Left cardiac atrium (tissue), 4 donors: ENCODE data around the gene ASCL5. TPM values are rescaled to one million over a fixed set of nuclear protein-coding genes. Genes with fewer than 3 reads are reported as not detected.

Source experiments
- ATAC-seq, 2 donors: fragments of 200-7000 bp; cut with Tn5 transposase; one replicate each; pipeline ENCODE4 v1.9.1; 2020; ENCODE audit warnings: mild to moderate bottlenecking in 2 of 2, moderate library complexity in 2 of 2
- DNase-seq: peaks from one replicate; pipeline ENCODE4 v3.0.0-alpha.2; 2020
- intact Hi-C, 2 donors: fragments of 100-400 bp; cut with DNase I; formaldehyde crosslinking; loops; one replicate each; pipeline versions ENCODE4 v1.14.1 to v1.15.1; 2022 to 2023
- total RNA-seq, 2 donors: library from RNA; stranded (reverse); fragmentation: NEBNext Ultra II Directional; extraction: Animal tissue kit (Norgen Biotek cat#: 25700); gene quantifications; one replicate each; pipeline ENCODE4 v1.2.1, GENCODE V29; 2021
- donor health status: DM: no; HTN: yes; CAD: no.
- donor health status: DM: no; HTN: yes; CAD: no; lungs with severe emphysema.
- donor health status: DM: yes; HTN: yes; CAD: no.
- donor health status: Dilated cardiomyopathy.

ASCL5 gene
- total RNA-seq, 2 donors from 2014 or later: not detected

- intact Hi-C loops: no loop called here
- ATAC-seq: no peak
- DNase-seq: no peak
Observed at GRCh38 chr1:201139306-201139705, 12.3 kb upstream of the ASCL5 start.

DNA sequence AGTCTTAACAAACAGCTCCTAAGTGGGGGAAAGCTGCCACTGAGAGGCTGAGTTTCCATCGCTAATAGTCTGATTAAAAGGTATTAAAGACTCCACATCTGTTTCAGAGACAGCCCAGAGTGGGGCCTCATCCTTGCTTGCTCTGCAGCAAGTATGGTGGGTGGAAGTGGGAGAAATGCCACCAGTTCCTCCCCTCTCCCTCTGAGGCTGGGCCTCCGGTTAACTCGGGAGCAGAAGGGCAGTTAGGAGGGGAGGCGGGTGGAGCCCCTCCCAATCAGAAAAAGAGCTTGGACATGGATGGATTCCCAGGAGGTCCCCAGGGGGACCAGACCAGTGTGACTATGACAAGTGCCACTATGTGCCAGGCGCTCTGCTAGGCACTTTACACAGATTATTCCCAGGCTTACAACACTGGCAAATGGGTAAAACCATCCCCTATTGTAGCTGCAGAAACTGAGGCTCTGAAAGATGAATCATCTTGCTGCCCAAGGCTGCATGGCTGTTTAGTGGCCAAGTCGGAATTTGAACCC lies 11.4 kb upstream of the ASCL5 start:
- intact Hi-C loops: no loop called here
- ATAC-seq (no peak), DNase-seq (no peak)

DNA sequence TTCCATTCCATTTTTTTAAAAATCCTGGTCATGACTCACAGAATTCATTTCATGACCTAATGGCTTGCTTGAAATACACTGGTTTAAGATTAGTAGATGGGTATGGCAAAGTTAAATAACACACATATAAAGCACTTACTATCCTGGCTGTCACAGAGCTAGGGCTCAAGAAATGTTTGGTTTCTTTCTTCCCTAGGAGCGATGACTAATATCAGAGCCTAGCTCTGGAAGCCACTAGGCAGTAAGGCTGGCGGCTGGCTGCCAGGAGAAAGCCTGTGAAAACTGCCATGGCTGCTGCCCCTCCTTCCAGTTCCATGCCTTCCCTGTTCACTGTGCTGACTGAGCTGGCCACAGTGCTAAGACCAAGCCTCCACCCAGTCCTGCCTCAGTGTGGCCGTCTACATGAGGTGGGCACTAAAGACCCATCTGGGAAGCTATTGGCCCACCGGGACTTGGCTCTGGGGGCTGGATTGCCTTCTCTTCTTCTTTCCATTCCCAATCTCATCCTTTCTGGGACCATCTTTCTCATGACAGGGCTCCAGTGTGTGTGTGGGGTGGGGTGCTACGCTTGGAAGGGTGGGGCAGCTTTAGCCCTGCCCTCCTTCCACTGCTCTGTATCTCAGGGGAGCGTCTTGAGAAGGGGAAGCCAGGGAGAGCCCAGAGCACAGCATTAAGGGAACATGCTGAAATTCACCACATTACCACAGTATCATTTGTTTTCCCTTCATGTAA lies 10.8 kb upstream of the ASCL5 start:
- peak; percentile 72 to 75 for ATAC-seq
- DNase-seq: peak; percentile 74

DNA sequence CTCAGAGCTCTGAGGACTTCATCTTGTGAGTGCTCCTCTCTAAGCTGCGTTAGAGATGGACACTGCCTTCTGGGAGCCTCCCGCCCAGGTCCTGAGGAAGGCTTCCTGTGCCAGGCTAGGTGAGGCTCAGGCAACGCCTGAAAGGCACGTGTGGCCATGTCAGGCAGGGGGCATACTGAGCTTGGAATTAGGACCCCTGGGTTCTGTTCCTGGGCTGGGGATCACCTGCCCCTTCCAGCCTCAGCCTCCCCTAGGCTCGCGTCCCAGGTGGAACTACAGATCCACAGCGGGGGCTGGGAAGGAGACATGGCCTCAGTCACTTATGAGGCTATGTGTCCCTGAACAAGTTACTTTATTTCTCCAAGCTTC lies 10.0 kb upstream of the ASCL5 start:
- intact Hi-C loops: no loop called here
- ATAC-seq: no peak
- no peak for DNase-seq

More for the DNA sequence above, 10.8 kb upstream of the ASCL5 start:
- intact Hi-C loops: no loop called here

DNA sequence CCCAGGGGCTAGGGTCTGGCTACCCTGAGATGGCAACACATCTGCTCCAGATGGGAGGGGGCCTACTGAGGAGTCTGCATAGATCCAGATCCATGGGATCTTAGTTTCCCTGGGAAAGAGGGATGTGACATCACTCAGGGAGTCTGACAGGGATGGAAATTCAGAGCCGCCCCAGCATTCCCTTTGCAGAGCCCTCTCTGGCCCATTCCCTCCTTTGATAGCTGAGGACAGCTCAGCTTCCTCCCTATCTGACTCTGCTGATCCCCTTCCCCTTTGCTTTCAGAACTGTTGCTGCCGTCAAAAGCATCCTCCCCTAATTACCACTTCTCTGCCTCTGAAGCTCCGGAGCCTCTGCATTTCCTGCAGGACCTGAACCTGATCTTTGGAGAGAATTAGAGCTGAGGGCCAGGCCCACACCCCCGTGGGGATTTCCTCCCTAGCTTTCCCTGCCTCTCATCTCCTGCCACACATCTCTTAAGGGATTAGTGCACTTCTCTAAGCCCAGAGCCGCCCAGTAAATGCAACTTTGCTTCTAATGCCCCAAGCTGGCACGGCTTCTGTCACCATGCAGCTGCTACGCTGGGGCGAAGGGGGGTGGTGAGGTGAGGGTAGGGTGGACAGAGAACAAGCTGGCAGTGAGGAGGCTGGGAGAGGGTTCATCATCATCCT lies 9.5 kb upstream of the ASCL5 start:
- intact Hi-C loops: no loop called here
- DNase-seq (no peak), ATAC-seq (no peak)

DNA sequence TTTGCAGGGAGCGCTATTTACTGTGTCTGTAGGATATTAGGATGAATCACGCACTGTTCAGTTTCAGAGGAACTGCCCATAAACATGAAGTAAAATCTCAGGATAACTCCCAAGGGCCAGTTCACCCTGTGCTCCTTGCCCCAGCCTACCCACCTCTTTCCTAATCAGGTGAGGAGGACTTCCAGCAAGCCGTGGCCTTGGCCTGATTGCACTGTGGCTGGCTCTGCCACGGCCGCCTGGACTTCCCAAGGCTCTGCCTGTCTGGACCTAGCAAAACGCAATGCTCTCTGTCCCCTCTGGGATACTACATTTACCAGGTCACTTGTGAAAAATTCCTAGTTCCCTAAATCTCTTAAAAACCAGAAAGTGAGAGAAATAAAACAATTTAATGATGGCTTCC lies 7.4 kb upstream of the ASCL5 start:
- no peak for DNase-seq
- intact Hi-C loops: no loop called here
- ATAC-seq: no peak

- intact Hi-C loops: no loop called here
- DNase-seq: no peak
Observed at GRCh38 chr1:201131398-201131797, 4.4 kb upstream of the ASCL5 start.

DNA sequence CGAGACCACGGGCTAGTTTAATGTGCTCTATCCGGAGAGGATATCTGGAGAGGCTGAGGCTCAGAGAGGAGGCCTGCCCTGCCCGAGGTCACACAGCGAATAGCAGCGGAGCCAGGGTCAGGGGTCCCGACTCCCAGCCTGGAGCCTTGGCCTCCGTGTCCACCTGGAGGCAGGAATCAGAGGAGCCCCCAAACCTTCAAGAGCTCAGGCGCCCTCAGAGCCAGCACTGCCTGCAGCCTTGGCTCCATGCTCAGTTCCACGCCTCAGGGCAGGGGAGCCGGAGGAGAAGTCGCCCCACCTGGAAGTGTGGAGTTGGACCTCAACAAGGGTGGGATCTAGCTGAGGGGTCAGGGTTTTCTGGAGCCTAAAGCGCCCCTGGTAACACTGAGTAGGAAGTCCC lies 2.0 kb upstream of the ASCL5 start:
- ATAC-seq (no peak), DNase-seq (no peak)
- intact Hi-C loops: no loop called here

More at GRCh38 chr1:201131398-201131797, 4.4 kb upstream of the ASCL5 start:
- ATAC-seq: no peak

DNA sequence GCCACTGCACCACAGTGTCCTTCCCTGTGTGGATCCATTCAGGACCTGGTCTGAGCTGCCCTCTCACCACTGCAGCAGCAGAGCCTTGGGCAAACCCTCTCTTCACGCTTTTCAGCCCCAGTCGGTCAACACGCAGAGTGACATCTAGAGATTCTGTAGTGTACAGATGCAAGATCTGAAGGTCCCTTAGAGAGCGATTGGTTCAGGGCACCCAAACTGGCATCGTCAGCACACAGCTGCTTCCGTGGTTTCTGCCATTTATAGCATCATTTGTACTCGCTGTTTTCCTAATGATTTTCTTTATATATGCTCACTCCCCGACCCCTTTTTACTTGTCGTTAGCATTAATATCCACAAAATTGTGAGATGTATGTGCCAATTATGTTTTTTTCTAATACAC lies 1.5 kb upstream of the ASCL5 start:
- no peak for ATAC-seq
- DNase-seq: no peak
- intact Hi-C loops: no loop called here

GRCh38 chr1:201127755-201128455 lies 921 bp upstream of the ASCL5 start:
- ATAC-seq (no peak), DNase-seq (no peak)
- intact Hi-C loops: no loop called here

DNA sequence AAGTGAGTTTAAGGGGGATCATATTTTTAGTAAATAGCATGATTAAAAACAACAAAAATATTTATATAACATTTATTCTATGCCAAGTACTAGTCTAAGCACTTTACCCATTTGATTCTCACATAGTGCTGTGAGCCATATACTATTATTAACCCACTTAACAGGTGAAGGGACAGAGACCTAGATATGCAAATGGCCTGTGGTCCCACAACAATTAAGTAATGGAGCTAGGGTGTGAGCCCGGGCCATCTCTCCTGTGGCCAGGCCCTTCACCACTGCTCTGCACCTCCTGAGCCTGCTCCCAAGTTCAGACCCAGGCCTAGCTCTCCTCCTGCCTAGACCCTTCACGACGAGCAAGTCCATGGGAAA lies 537 bp downstream of the ASCL5 start:
- DNase-seq: no peak
- ATAC-seq: no peak
- intact Hi-C loops: no loop called here

GRCh38 chr1:201125800-201126199 lies 1.2 kb downstream of the ASCL5 start:
- peak in 1 of 2 donors; percentile 34 for ATAC-seq
- no peak for DNase-seq
- intact Hi-C loops: no loop called here

- intact Hi-C loops: no loop called here
- no peak for DNase-seq
- no peak for ATAC-seq
Observed at GRCh38 chr1:201125019-201125418, 2.0 kb downstream of the ASCL5 start.

DNA sequence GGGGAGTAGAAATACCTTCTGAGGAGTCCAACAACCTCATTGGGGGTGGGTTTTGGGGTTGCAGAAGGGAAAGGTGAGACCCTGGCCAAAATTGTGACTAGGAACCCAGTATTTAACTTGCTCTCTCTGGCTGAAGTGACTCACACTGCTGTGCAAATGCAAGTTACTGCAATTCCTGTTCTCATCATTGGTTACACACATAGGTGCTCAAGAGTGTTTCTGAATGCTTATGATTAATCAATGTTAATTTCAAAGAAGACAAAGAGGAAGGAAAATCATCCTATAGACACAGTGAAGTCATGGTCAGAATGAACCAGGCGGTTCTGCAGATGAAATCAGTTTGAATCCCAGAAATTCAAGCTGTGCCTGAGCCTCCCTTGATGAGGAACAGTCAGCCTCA lies 3.1 kb downstream of the ASCL5 start:
- intact Hi-C loops: no loop called here
- no peak for DNase-seq
- ATAC-seq: no peak

GRCh38 chr1:201122321-201122957 lies 4.5 kb downstream of the ASCL5 start:
- no peak for ATAC-seq

GRCh38 chr1:201119206-201120197 lies 7.5 kb downstream of the ASCL5 start:
- peak; percentile 17 to 56 for ATAC-seq
- no peak for DNase-seq
- intact Hi-C loops: loop anchor here in 1 of 2 donors (10.0 kb wide), 1 partner anchor 145 kb away; no protein-coding TSS in a partner anchor

More at GRCh38 chr1:201122321-201122957, 4.5 kb downstream of the ASCL5 start:
- DNase-seq: no peak
- intact Hi-C loops: no loop called here

DNA sequence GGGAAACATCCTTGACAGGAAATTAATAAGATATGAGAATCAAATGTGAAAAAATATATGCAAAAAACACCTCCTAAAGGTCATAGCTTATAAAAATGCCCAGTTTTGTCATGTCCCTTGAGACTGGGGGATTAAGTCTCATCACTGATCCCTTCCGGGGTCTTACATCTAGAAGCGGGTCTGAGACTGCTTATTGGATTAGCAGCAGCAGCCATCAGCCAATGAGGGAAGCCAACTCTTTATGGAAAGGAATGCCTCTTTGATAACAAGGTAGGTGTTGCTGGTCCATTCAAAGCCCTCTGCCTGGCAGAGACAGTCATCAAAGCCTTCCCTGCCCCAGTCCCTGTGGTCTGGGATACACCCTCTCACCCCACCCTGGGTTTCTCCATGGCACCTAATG lies 10.9 kb downstream of the ASCL5 start:
- ATAC-seq (no peak), DNase-seq (no peak)
- intact Hi-C loops: loop anchor here in 1 of 2 donors (10.0 kb wide), 1 partner anchor 141 kb away; no protein-coding TSS in a partner anchor

DNA sequence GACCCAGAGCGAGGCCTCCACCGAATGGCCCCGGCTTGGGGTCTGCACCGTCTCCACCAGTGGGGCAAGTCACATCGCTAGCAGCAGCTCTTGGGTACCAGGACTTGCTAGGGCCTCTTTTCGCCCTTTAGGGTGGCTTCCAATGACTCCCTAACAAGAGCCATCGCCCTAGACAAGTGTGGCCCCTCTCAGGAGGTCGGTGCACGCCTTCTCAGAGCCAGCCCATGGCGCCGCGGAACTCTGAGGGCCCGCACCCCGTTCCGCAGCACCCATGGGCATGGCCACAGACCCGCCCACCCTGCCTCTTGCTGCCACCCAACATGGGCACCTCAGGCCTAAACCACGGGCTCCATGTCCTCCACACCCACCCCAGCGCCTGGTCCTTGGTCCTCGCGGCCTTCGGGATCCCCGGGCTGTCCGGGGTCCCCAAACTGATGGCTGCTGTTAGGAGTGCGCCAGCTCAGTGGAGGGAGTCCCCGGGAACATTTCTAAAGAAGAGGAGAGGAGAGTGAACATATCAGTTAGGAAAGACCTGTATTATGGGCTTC lies 11.5 kb downstream of the ASCL5 start:
- intact Hi-C loops: loop anchor here (2.0 to 10.0 kb wide), 2 partner anchors 141 to 143 kb away; no protein-coding TSS in a partner anchor

More for the DNA sequence above, 11.5 kb downstream of the ASCL5 start:
- DNase-seq (no peak), ATAC-seq (no peak)
